Effector memory CD4-positive, alpha-beta T cell (primary cell): ENCODE data around the gene RTP2.
A peak's percentile ranks its signal among the peaks of the same experiment; 100 is the strongest.

Experiments used
- DNase-seq, 3 donors: peaks; one replicate each; pipeline ENCODE4 v3.0.0-alpha.2; 2020
- H3K27ac ChIP-seq: 2 replicates; pipeline ENCODE4 v1.7.0; 2013; ENCODE audit warnings: mild to moderate bottlenecking, low read length, moderate library complexity; ENCODE audit not compliant: insufficient read depth, poor library complexity, severe bottlenecking
- H3K27me3 ChIP-seq: replicated peaks from 2 replicates; pipeline ENCODE4 v1.7.0; 2013; ENCODE audit warnings: mild to moderate bottlenecking, low read length; ENCODE audit not compliant: insufficient read depth, control insufficient read depth, poor library complexity, severe bottlenecking
- H3K36me3 ChIP-seq: 2 replicates; pipeline ENCODE4 v1.7.0; 2013; ENCODE audit warnings: mild to moderate bottlenecking, low read length, moderate library complexity; ENCODE audit not compliant: control insufficient read depth, insufficient read depth
- H3K4me1 ChIP-seq: 2 replicates; pipeline ENCODE4 v1.7.0; 2013; ENCODE audit warnings: low read length, mild to moderate bottlenecking; ENCODE audit not compliant: control insufficient read depth, insufficient read depth, poor library complexity, severe bottlenecking
- H3K4me3 ChIP-seq: 2 replicates; pipeline ENCODE4 v1.7.0; 2013; ENCODE audit warnings: low read length, low read depth, mild to moderate bottlenecking; ENCODE audit not compliant: insufficient read depth, poor library complexity, severe bottlenecking
- H3K9me3 ChIP-seq: 2 replicates; pipeline ENCODE4 v1.7.0; 2013; ENCODE audit warnings: mild to moderate bottlenecking, low read length, moderate library complexity; ENCODE audit not compliant: control insufficient read depth
- total RNA-seq, 3 donors: gene quantifications; one replicate each; lab custom pipeline; 2026; lab: John Stamatoyannopoulos, UW

Gene RTP2, protein sequence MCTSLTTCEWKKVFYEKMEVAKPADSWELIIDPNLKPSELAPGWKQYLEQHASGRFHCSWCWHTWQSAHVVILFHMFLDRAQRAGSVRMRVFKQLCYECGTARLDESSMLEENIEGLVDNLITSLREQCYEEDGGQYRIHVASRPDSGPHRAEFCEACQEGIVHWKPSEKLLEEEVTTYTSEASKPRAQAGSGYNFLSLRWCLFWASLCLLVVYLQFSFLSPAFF
- total RNA-seq: 0 to 0.17 (median 0) reads per million in 3 donors

DNA sequence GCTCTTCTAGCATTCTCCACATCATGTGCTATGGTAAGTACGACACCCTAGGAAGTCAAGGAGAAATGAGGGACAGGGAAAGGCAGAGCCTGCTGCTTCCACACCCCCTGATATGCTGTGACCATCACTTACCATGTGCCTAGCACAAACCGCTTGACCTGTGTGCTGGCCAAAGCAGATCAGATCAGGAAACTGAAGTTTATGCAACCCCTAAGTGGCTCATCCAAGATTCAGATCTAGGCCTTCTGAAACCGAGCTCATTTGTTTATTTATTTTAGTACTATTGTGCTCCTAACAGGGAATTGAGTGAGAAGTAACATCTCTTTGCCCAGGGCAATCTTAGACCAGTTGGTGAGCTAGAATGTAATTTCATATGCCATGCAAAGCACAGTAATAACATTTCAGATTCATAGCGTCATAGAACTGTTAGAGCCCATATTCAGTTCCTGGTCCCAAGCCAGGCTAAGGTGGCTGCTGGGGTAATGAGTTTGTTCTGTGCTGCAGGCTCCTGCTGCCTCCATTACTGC lies at the start of gene RTP2:
Gene RTP2 (minus strand): TSS at position 51 of the 527 bp plus-strand sequence. CDS start 429 bp downstream, outside the sequence.
- no peaks in the 10 kb centered on the region for H3K27me3 ChIP-seq
- DNase-seq: no peak
- no peak within 1 kb of the TSS for H3K27ac ChIP-seq
- no peaks in the 10 kb centered on the region for H3K36me3 ChIP-seq
- no peak within 1 kb of the TSS for H3K4me3 ChIP-seq
- no peaks in the 10 kb centered on the region for H3K9me3 ChIP-seq
- H3K4me1 ChIP-seq: no peaks in the 10 kb centered on the region

DNA sequence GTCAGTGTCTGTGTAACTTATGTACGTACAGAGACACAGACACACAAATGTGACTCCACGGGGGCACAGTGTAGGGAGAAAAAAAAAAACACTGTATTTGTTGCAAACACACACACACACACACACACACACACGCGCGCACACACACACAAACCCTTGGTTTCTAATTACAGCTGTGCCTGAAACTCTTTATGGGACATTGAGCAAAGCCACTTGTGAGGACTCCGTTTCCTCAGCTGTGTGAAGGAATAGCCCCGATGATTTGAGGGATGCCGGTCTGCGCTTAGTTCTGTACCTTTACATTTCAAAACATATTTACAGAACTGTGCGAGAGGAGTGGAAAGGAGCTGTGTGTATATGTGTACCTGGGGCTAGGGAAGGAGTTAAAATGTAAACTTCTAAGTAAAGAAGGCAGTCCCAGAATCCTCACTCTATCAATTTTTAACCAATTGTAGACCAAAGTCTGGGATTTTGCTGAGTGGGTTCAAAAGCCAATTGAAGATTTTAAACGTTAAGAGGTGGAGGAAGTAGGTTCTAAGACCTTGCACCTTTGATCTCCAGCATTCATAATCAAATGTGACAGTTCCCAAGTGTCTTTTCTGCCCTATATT lies 48.3 kb upstream of the RTP2 start:
- no peak for DNase-seq

DNA sequence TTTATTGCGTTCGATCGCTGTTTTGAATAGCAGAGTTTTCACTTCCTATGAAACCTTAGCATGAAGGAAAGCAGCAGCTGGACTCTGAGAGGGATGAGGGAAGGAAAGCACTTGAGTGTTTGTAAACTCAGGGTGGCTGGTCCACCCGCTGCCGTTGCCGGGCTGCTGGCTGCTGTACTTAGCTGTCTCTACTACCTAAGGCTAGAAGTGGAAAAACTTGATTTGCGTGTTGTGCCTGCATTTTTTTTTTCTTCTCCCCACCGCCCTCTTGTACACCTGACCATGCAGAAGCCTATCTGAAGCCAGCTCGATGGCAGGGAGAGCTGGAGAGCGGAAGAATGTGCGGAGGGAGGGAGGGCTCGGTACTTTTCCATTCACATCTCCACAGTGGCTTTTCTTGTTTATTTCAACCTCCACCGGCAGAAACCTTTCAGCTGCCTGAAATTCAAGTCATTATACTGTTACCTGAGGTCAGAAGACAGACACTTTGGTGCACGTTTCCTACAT lies 47.7 kb upstream of the RTP2 start:
- no peak for DNase-seq
- Histone ChIP-seq H3K4me3 (no peak overlapping the region), H3K27ac (no peak overlapping the region), H3K9me3 (no peaks in the 10 kb centered on the region), H3K27me3 (no peaks in the 10 kb centered on the region), H3K4me1 (peaks cover 11% of the 10 kb centered on the region), H3K36me3 (no peaks in the 10 kb centered on the region)

More for the DNA sequence above, 48.3 kb upstream of the RTP2 start:
- peaks cover 10% of the 10 kb centered on the region for H3K4me1 ChIP-seq
- no peak overlapping the region for H3K27ac ChIP-seq
- no peak overlapping the region for H3K4me3 ChIP-seq
- no peaks in the 10 kb centered on the region for H3K27me3 ChIP-seq
- H3K36me3 ChIP-seq: no peaks in the 10 kb centered on the region
- no peaks in the 10 kb centered on the region for H3K9me3 ChIP-seq

DNA sequence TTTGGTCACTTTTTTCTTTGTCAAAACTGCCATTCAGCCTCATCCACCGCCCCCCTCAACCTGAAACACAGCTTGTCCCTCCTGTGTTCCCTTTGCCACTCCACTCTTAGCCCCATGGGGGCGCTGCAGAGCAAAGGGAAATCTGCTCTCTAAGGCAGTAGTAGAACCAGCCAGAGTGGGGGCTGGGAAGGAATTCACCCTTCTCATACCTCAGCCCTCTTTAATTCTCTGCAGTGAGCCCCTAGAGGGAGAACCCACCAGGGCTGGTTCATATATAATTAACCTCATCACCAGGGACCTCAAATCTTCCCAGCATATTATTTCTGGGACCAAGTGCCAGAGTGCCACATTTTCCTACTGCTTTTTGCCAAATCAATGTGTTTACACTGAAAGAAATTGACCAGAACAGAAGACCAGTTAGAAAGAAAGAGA lies 45.7 kb upstream of the RTP2 start:
- peaks cover 11% of the 10 kb centered on the region for H3K4me1 ChIP-seq
- H3K9me3 ChIP-seq: no peaks in the 10 kb centered on the region
- DNase-seq: peak; percentile 66 to 80 (median 71)
- H3K4me3 ChIP-seq: no peak overlapping the region
- H3K36me3 ChIP-seq: no peaks in the 10 kb centered on the region
- H3K27me3 ChIP-seq: no peaks in the 10 kb centered on the region
- H3K27ac ChIP-seq: no peak overlapping the region

DNA sequence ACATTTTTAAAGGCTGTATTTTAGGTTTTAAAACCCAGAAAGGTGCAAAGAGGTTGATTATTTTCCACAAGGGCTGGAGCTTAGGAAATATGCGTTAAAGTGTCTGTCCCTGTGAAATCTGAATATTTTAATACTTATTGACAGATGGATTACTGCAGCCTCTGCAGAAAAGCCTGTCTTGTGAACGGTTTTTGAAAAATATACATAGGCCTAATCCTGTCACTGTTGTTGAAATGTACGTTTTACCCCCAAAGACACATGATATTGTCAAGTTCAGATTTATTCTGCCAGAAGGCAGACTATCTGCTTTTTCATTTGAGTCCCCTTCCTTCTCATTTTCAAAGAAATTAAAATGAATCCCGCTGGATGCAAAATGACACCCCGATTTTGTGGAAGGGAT lies 45.1 kb upstream of the RTP2 start:
- Histone ChIP-seq H3K9me3 (no peaks in the 10 kb centered on the region), H3K36me3 (no peaks in the 10 kb centered on the region), H3K27ac (no peak overlapping the region), H3K27me3 (no peaks in the 10 kb centered on the region), H3K4me3 (no peak overlapping the region), H3K4me1 (peaks cover 17% of the 10 kb centered on the region)
- DNase-seq: no peak

DNA sequence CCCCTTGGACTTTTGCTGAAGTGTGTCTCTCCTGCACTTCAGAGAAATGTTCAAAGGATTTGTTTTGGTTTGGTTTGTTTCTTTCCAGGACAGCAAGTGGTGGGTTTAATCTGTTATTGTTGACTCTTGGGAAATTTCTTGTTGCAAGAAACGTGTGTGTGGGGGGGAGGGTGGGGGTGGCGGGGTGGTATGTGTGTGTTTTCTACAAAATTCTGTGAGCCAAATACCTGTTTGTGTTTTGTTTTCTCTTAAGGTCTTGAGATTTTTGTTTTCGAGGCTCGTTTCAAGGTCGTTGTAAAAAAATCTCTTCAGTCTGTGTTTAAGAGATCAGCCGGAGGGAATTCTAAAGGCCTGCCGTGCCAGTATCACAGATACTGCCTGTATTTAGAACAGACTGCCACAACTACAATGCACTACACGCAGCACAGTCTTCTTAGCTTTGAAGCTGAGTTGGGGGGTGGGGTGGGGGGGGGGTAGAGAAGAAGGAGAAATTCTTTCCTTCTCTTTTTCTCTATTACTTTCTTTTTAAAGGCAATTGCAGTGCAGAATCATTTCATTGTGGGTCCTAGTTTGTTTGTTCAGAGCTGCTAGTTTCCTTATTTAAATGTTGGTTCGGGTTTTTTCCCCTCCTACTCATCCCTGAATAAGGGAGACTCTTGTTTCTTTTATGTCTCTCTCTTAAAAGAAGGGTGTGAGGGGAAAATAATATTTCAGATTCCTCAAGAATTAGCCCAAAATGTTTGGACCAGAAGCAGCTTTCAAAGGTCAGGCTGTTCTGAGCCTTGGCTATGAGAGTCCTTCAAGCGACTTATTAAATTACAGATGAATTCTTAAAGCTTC lies 44.3 kb upstream of the RTP2 start:
- Histone ChIP-seq H3K4me3 (peak overlapping the region; percentile 94), H3K27me3 (no peaks in the 10 kb centered on the region), H3K27ac (peak overlapping the region; percentile 95), H3K9me3 (no peaks in the 10 kb centered on the region), H3K4me1 (peaks cover 22% of the 10 kb centered on the region), H3K36me3 (no peaks in the 10 kb centered on the region)
- no peak for DNase-seq

DNA sequence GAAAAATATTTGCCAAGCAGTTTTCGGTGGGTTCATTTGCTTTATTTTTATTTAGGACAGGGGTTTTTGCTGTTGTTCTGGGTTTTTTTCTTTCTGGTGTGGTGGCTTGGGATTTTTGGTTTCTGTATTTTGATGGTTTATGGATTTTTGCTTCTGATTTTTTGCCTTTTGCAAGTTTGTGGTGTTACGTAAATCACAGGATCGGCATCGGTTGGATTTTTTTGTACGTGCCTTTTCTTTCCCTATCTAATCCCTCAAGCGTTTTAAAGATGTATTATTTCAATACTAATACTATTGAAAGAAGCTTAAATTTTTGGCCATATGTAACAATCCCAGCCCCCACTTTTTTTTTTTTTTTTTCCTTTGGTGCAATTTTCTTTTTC lies 43.7 kb upstream of the RTP2 start:
- Histone ChIP-seq H3K36me3 (no peaks in the 10 kb centered on the region), H3K4me3 (peak overlapping the region; percentile 94), H3K4me1 (peaks cover 28% of the 10 kb centered on the region), H3K27me3 (no peaks in the 10 kb centered on the region), H3K27ac (peak overlapping the region; percentile 95), H3K9me3 (no peaks in the 10 kb centered on the region)
- no peak for DNase-seq

DNA sequence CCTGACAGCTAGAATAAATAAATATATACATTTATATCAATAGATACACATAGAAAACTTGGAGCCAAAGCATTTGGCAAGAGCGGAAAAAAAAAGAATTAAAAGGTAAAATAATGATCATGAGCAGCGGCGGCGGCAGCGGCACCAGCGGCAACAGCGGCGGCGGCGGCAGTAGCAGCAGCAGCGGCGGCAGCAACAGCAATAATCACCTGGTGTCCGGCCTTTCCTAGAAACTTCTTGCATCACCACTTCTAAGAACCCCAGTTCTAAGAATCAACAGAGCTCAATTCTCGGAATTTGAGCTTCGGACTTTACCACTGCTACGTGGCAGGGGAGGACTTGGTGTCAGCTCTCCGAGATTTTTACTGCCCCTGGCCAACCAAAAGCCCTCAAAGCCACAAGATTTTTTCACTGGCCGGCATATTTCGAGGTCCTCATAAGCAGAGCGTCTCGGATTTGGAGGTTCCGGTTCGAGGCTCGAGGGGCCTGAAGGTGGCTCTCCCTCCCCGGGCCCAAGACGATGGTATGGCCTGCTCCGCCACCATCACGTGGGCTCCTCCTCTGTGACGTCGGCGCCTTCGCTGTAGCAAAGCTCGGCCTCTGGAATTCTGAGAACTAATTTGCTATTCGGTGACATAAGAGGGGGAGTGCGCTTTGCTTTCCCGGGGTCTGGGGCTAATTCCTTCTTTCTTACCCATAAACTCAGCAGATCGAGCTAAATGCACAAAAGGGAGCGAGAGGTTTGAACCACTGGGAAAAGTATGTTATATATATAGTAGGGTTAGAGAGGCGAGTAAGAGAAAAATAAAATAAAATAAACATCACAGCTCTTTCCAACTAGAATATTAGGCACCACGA lies 43.1 kb upstream of the RTP2 start, which contains the start of gene BCL6:
Gene BCL6 (minus strand): TSS at position 268 of the 858 bp plus-strand sequence. CDS start 11,775 bp downstream, outside the sequence.
- Histone ChIP-seq H3K4me1 (peaks cover 30% of the 10 kb centered on the region), H3K9me3 (no peaks in the 10 kb centered on the region), H3K36me3 (no peaks in the 10 kb centered on the region), H3K27ac (peak within 1 kb of the TSS; percentile 95), H3K27me3 (no peaks in the 10 kb centered on the region), H3K4me3 (peak within 1 kb of the TSS; percentile 94)
- DNase-seq: peak; percentile 77 to 83 (median 80)
